Activated T-helper 9 cell treated with anti-CD3 and anti-CD28 coated beads, Interleukin-2, amount 50 U/mL, for 16 hours (primary cell): ENCODE data around the gene EN2.

Experiments used
- DNase-seq: peaks from one replicate; pipeline ENCODE4 v3.0.0-alpha.2; 2020; ENCODE audit warnings: low read depth

Gene EN2

GRCh38 chr7:155464183-155464582 is 6.3 kb downstream of the EN2 start:
- no peak for DNase-seq

DNA sequence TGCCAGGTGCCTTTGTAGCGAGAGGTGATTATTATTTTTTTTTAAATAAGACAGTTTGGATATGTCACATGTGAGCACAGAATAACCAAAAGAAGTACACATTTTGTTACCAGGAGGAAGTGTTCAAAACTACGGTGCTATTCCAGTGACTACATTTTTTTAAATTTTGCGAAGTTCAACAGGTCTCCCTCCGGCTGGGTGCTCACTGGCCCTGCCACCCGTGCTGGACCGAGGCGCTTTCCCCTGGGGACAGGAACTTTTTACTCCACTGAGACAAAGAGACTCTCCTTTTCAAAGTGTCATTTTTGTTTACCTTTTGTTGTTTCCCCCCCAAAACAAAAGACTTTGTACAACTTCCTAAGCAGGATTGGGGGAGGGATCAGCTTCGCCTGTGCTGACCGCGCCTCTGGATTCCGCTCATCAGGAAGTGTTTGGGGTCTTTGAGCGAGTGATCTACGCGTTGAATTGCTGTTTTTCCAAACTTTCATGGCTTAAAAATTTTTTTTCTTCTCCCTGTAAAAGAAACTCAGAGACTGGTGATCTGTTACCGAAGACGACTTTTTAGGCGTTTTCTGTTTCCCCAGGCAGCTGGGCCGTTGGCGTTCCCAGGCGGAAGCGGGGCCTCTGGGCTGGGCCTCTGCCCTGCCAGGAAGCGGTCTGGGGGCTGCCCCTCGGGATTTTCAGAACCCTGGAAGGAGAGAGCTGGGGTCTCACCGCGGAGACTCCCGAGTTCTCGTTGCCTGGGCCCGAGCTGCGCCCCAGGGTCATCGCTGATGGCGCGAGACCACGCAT is 7.2 kb downstream of the EN2 start:
- DNase-seq, result no peak

GRCh38 chr7:155465761-155466141 is 7.8 kb downstream of the EN2 start:
- no peak for DNase-seq

DNA sequence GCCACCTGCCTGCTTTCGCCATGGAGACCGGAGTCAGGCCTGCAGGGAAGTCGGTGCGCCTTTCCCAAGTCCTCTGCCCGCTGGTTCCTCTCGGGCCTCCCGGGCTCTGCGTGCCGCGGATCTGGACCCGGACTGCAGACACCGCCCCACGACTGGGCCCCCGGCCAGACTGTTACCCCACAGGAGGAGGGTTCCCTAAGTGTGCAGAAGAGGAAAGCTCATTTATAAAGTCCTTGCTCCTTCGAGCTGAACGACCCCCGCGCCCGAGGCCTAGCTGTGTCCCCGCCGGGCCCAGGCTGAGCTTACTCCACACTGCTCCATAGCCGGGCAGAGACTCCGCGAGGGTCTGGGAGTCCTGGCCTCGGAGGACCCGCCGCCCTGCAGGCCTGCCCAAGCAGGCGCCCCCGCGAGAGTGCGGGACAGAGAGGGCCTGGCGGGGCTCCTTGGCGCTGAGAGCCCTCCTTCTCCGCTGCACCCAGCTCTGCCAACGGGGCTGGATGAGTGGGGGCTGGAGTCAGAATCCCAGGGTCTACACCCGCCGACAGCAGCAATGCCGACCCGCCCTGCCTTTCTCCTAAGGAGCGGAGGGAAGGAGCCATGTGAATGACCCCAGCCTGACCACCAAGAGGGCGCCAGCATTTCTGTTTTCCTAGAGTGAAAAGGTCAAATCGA is 8.3 kb downstream of the EN2 start:
- DNase-seq, result no peak

DNA sequence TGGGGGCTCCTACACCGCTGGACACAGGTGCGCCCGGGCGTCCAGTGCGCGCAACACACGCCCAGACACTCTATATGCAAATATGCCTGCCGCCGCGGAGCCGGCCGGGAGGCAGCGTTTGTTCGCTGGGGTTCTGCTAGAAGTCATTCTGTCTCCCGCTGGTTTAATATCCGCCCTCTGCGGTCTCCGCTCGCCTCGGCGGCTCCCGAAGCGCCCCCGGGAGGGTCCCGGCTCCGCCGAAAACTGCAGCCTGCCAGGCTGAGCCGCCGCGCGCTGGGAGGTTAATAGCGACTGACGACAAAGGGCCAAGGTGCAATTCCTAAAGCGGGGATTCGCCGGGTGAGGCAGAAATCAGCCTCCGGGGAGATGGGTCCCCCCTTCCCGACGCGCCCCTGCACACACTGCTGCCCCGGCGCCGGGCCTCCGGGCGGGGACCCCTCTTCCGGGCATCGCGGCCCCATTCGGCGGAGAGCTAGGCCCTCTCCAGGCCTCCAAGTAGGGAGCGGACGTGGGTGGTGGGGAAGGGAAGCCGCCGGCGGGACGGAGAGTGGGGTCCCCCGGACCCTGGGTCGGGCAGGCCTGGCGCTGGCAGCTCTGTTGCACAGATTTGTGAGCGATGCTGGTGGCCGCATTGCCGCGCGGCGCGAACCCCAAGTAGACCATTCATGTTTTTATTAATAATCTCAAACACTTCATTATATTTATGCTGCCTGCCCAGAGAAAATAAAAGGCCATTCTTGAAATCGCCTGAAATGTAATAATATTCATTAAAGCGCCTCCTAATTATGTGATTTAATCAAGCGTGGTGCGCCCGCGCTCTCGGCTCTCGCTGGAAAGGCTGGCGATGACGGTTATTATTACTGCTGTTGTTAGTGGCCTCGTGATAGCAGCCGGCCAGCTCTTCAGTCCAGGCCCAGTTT is 9.1 kb downstream of the EN2 start:
- DNase-seq, result no peak

DNA sequence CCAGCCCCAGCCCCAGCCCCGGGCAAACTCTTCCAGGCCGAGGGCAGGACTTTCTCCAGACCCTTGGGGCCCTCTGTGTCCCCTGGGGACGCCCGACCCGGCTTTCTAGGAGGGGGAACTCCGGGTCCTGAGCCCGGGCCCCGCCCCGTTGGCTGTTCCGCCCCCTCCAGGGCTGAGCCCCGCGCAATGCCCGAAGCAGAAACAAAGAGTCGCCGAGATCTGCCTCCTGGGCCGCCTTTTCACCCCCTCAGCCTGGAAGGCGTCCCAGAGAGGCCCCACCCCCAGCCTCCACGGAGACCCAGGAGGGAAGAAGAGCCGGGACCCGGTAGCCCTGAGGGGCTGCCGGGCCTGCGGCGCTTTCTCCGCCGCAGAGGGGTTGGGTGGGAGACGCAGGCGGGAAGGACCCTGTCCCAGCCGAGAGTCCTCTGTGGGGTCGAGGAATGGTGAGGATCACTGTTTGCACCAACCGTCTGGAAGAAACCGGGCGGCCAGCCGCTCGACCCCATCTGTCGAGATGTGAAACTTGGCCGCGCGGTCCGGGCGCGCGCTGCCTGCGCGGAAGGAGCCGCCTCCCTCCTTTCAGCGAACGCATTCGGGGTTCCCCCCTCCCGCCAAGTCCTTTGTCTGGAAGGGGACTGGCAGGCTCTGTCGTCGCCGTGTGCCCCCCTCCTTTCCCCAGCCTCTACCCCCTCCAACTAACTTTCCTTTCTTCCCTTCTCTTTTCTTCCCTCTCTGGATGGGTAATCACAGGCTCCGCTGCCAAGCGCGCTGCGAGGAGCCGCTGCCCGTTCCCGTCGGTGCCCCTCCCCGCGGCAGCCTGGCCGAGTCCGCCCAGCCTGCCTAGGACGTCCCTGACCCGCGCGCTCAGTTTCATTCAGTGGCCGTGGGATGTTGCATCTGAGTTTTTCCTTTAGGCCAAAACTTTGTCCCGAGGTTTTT is 10.2 kb downstream of the EN2 start:
- no peak for DNase-seq

- DNase-seq, result no peak
These were observed 10.8 kb downstream of the EN2 start for GRCh38 chr7:155468785-155469148.

DNA sequence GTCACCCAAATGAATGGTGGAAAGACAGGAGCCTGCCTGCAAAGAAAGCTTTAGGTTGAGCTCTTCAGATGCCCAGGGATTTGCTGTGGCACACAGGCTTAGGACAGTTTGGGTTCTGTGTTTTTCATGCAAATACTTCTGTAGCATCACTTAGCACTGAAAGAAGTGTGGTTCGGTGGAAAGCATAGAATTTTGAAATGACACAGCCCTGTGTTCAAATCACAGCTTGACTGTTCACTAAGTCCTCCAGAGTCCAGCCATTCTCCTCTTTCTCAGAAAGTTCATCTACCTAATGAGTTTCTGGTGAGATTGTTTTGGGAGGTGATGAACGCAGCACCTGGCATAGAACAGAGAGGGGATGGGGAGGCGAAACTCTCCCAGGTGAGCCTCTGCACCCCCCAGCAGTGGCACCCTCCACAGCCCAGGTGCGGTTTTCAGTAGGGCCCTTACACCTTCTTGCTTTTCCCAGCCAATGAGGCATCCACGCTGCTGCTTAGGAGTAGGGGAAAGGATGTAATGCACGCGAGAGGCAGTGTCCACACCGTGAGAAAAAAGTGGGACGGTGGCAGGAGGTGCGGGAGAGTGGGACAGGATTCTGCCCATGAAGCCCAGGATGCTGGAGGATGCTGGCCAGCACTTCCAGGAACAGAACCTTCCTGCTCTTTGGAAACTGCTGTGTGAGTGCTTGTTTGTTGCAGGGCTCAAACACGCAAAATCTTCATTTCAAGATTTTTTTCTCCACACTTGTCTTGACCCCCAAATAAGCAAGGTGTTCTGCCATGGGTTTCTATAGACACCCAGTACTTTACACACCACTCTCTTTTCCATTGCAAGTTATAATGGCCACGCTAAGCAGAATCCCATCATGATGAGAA is 11.6 kb downstream of the EN2 start:
- no peak for DNase-seq

- no peak for DNase-seq
These were observed 12.2 kb downstream of the EN2 start for GRCh38 chr7:155470186-155470487.

DNA sequence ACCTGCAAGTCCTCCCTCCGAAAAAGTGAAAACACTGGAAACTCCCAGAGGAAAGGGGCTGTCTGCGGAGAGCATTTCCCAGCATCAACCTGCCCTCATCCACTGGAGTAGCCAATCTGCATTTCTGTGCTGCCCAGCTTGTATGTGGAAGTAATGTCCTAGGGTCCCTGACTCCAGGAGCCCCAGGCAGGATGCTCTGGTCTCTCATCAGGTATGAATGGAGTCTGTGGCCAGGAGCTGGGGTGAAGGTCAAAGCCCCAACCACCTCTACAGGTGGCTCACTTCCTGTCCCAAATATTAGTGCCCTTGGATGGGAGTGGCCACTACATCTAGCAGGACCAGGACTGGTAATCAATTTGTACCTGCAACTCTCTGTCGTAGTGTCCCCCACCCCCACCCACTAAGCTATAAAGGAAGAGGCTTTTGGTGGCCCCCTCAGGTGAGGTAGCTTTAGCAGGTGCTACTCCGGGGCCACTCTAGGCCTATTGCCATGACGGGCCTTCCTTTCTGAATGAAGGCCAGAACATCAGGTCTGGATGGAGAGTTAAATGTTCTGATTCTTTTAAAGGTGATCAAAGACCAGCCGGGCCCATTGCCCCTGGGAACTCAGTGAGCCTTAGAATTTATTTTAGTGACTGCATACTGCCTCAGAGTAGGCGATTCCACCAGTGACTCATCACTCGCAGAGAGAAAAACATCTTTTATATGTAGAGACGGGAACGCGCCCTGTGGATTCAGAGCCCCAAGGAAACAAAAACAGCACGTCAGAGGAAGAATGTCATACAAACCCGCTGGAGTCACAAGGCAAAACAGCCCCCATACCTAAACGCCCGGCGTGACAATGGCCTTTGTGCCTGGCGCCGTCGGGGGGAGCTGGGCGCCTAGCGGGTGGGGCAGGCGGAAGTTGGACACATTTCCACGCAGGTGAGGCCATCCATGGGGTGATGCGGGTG is 13.0 kb downstream of the EN2 start:
- DNase-seq, result no peak

DNA sequence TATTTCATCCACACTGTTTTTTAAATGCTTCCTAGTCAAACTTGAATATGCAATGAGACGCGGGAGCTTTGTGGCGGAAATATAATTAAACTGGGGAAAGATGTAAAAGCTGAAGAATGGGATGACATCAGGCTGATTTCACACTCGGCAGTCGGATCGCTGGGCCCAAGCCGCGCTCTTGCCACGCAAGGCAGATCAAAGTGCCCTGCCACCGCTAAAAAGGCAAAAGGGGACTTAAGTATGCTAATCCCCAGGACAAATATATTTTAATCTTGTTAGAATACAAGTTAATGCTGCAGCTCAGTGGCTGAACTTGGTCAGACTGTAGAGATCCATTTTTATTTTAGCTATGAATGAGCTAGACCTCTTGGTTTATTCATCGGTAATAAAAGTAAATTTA is 13.8 kb downstream of the EN2 start:
- DNase-seq, result no peak

DNA sequence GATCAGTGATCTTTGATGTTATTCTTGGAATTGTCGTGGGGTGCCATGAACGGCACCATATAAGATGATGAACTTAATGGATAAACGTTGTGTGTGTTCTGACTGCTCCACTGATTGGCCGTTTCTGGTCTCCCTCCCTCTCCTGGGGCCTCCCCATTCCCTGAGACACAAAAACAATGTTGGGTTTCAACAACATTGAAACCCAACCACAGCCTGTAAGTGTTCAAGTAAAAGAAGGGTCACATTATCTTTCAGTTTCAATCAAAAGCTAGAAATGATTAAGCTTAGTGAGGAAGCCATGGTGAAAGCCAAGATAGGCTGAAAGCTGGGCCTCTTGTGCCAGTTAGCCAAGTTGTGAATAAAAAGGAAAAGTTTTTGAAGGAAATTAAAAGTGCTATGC is 19.5 kb downstream of the EN2 start:
- no peak for DNase-seq

DNA sequence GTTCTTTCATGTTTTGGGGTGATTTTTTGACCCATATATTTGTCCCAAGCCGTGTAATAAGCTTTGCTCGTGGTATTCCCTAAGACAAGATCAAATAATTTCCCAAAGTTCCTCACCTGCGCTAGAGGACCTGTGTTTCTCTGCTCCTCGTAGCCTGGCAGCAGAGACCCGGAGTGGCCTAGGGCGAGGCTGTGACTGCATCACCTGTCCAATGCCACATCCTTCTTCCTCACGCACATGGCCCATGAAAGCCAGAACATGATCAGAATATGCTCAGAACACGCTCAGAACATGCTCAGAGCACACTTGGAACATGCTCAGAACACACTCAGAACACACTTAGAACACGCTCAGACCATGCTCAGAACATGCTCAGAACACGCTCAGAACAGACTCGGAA is 23.8 kb downstream of the EN2 start:
- DNase-seq, result no peak

GRCh38 chr7:155482511-155483183 is 24.7 kb downstream of the EN2 start:
- no peak for DNase-seq

GRCh38 chr7:155483245-155483644 is 25.3 kb downstream of the EN2 start:
- no peak for DNase-seq

DNA sequence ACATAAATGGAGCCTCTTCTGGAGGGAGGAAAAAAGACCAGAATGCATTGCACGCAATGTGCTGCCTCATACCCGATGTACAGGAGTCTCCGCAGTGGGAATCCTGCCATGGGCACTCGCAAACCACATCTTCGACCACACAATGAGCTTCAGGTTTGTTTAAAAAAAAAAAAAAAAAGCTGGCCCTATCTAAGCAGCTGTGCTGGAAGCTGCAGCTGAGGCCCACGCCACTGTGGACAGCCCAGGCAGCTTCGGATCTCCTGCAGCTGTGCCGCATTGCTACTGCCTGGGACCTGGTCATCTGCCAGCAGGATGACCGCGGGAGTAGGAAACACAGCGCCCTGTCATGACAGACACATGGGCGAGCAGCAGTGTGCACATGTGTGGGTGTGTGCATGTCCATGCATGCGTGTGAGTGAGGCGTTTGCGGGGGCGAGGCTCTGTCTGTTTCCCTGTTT is 26.0 kb downstream of the EN2 start:
- no peak for DNase-seq

- no peak for DNase-seq
These were observed 26.8 kb downstream of the EN2 start for GRCh38 chr7:155484483-155485399.
